Spleen (tissue), 7 donors: ENCODE measurements around the gene CPNE6.

ENCODE experiments used
- POLR2AphosphoS5 ChIP-seq, 3 donors: sonication (generic); formaldehyde crosslinking; IDR thresholded peaks; one replicate each; pipeline ENCODE4 v1.5.1; 2017; ENCODE audit warnings: antibody characterized with exemption in 3 of 3
- TF ChIP-seq, protein P1 (sequence below), 11 experiments: fragments of 200-600 bp in 7 of 11; fragments of 450-650 bp in 4 of 11; sonication (generic) in 4 of 11; IDR thresholded peaks in 8 of 11; conservative IDR thresholded peaks in 3 of 11; 1 replicate in 7 of 11; 2 replicates in 4 of 11; pipeline versions ENCODE4 v1.4.0 to v1.8.0; 2016 to 2021; ENCODE audit warnings: antibody characterized with exemption in 11 of 11, inconsistent platforms in 4 of 11, mild to moderate bottlenecking in 1 of 11
- donor health status: DM: no; HTN: no; CAD: no; lungs with moderate emphysema.
- donor health status: DM: no; HTN: no; CAD: no.
- donor health status: DM: no; HTN: no; CAD: no.

DNA sequence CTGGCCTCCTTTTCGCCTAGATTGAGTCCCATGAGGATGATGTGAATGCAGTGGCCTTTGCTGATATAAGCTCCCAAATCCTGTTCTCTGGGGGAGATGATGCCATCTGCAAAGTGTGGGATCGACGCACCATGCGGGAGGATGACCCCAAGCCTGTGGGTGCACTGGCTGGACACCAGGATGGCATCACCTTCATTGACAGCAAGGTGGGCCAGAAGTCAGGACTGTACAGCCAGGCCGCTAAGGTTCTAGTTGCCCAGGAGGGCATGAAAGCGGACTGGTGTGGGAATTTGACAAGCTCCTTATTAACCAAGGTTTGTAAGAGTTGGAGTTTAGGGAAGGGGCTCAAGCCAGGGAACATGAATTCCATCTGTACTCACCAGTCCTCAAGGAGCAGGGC lies 48.3 kb downstream of the CPNE6 start:
- TF ChIP-seq, protein P1, sequence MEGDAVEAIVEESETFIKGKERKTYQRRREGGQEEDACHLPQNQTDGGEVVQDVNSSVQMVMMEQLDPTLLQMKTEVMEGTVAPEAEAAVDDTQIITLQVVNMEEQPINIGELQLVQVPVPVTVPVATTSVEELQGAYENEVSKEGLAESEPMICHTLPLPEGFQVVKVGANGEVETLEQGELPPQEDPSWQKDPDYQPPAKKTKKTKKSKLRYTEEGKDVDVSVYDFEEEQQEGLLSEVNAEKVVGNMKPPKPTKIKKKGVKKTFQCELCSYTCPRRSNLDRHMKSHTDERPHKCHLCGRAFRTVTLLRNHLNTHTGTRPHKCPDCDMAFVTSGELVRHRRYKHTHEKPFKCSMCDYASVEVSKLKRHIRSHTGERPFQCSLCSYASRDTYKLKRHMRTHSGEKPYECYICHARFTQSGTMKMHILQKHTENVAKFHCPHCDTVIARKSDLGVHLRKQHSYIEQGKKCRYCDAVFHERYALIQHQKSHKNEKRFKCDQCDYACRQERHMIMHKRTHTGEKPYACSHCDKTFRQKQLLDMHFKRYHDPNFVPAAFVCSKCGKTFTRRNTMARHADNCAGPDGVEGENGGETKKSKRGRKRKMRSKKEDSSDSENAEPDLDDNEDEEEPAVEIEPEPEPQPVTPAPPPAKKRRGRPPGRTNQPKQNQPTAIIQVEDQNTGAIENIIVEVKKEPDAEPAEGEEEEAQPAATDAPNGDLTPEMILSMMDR (IDR thresholded peaks at IDR 0.05 in 8 of 11, conservative IDR thresholded peaks at IDR 0.05 in 3 of 11) = no peak
- TF ChIP-seq POLR2AphosphoS5 (IDR thresholded peaks at IDR 0.05) = peak in 1 of 3 donors; percentile 15
